WTC11 (cell line): Measurements from ENCODE around the gene FUZ. TPM values are rescaled to one million over a fixed set of nuclear protein-coding genes. Genes with fewer than 3 reads are reported as not detected.
A peak's percentile ranks its signal among the peaks of the same experiment; 100 is the strongest.

Experiments used
- ATAC-seq: fragments of 200-7000 bp; cut with Tn5 transposase; 2 replicates; pipeline ENCODE4 v1.10.0; 2021; ENCODE audit warnings: mild to moderate bottlenecking, moderate library complexity
- CTCF ChIA-PET: fragments of 300-600 bp; sonication (Branson Sonifier 250); formaldehyde crosslinking; loops from one replicate; lab custom pipeline; 2021; ENCODE audit warnings: antibody characterized with exemption; lab: Charles Lee
- POLR2A ChIA-PET: fragments of 350-600 bp; sonication (Branson Sonifier 250); formaldehyde crosslinking; loops from one replicate; lab custom pipeline; 2021; ENCODE audit warnings: antibody characterized with exemption; lab: Charles Lee
- DNase-seq: peaks from one replicate; pipeline ENCODE4 v3.0.0; 2021; ENCODE audit warnings: low spot score
- H3K27ac Mint-ChIP-seq: 2 replicates; pipeline ENCODE4 v1.8.0; 2021; ENCODE audit warnings: mixed read lengths
- H3K27me3 Mint-ChIP-seq: 2 replicates; pipeline ENCODE4 v1.8.0; 2021; ENCODE audit warnings: low read depth, mild to moderate bottlenecking, moderate library complexity, mixed read lengths
- H3K36me3 Mint-ChIP-seq: 2 replicates; pipeline ENCODE4 v1.8.0; 2021; ENCODE audit warnings: mixed read lengths
- H3K4me1 Mint-ChIP-seq: 2 replicates; pipeline ENCODE4 v1.8.0; 2022; ENCODE audit warnings: mixed read lengths
- H3K4me3 Mint-ChIP-seq: 2 replicates; pipeline ENCODE4 v1.8.0; 2021; ENCODE audit warnings: mild to moderate bottlenecking, moderate library complexity, mixed read lengths
- H3K9me3 Mint-ChIP-seq: 2 replicates; pipeline ENCODE4 v1.8.0; 2021; ENCODE audit warnings: mixed read lengths
- AR ChIP-seq: fragments of 250-450 bp; sonication (Bioruptor Pico); IDR thresholded peaks from 2 replicates; pipeline ENCODE4 v1.9.0; 2021; ENCODE audit warnings: mild to moderate bottlenecking
- ARID4B ChIP-seq: sonication (generic); formaldehyde crosslinking; IDR thresholded peaks from 2 replicates; pipeline ENCODE4 v1.8.0; 2023; ENCODE audit warnings: missing genetic modification reagents, mild to moderate bottlenecking, borderline replicate concordance
- CREM ChIP-seq: sonication (generic); formaldehyde crosslinking; IDR thresholded peaks from 2 replicates; pipeline ENCODE4 v1.8.1; 2022; ENCODE audit warnings: mild to moderate bottlenecking, missing genetic modification reagents, moderate library complexity
- E2F1 ChIP-seq: sonication (generic); formaldehyde crosslinking; IDR thresholded peaks from 2 replicates; pipeline ENCODE4 v1.8.0; 2022; ENCODE audit warnings: mild to moderate bottlenecking, missing genetic modification reagents
- ESRRA ChIP-seq: sonication (generic); formaldehyde crosslinking; IDR thresholded peaks from 2 replicates; pipeline ENCODE4 v1.8.1; 2022; ENCODE audit warnings: mild to moderate bottlenecking, missing genetic modification reagents, borderline replicate concordance
- FOXJ3 ChIP-seq: sonication (generic); formaldehyde crosslinking; IDR thresholded peaks from 2 replicates; pipeline ENCODE4 v1.9.0; 2021; ENCODE audit warnings: missing genetic modification reagents, mild to moderate bottlenecking, borderline replicate concordance
- GRHL2 ChIP-seq: fragments of 250-450 bp; sonication (Bioruptor Pico); IDR thresholded peaks from 2 replicates; pipeline ENCODE4 v1.8.0; 2022; ENCODE audit warnings: mild to moderate bottlenecking, moderate library complexity; ENCODE audit not compliant: insufficient replicate concordance, severe bottlenecking
- GTF2I ChIP-seq: fragments of 250-450 bp; sonication (Bioruptor Pico); conservative IDR thresholded peaks from 2 replicates; pipeline ENCODE4 v1.4.0; 2021; ENCODE audit warnings: mild to moderate bottlenecking
- MAX ChIP-seq: sonication (generic); formaldehyde crosslinking; IDR thresholded peaks from 2 replicates; pipeline ENCODE4 v1.8.0; 2022; ENCODE audit warnings: mild to moderate bottlenecking, missing genetic modification reagents
- MYBL2 ChIP-seq: sonication (generic); formaldehyde crosslinking; IDR thresholded peaks from 2 replicates; pipeline ENCODE4 v1.8.1; 2023; ENCODE audit warnings: mild to moderate bottlenecking, moderate library complexity, missing genetic modification reagents
- NR1H2 ChIP-seq: sonication (generic); formaldehyde crosslinking; IDR thresholded peaks from 2 replicates; pipeline ENCODE4 v1.9.0; 2021; ENCODE audit warnings: mild to moderate bottlenecking, moderate library complexity, missing genetic modification reagents
- RELA ChIP-seq: sonication (generic); formaldehyde crosslinking; IDR thresholded peaks from 2 replicates; pipeline ENCODE4 v1.8.1; 2022; ENCODE audit warnings: missing genetic modification reagents, mild to moderate bottlenecking, borderline replicate concordance
- SMAD3 ChIP-seq: sonication (generic); formaldehyde crosslinking; IDR thresholded peaks from 2 replicates; pipeline ENCODE4 v1.8.0; 2022; ENCODE audit warnings: missing genetic modification reagents, mild to moderate bottlenecking, borderline replicate concordance
- TCF7 ChIP-seq: sonication (generic); formaldehyde crosslinking; IDR thresholded peaks from 2 replicates; pipeline ENCODE4 v1.8.0; 2022; ENCODE audit warnings: mild to moderate bottlenecking, low read depth, missing genetic modification reagents, moderate library complexity
- TEAD4 ChIP-seq: sonication (generic); formaldehyde crosslinking; IDR thresholded peaks from 2 replicates; pipeline ENCODE4 v1.8.0; 2022; ENCODE audit warnings: mild to moderate bottlenecking, missing genetic modification reagents
- ZBTB21 ChIP-seq: sonication (generic); formaldehyde crosslinking; IDR thresholded peaks from 2 replicates; pipeline ENCODE4 v1.8.1; 2023; ENCODE audit warnings: mild to moderate bottlenecking, missing genetic modification reagents, borderline replicate concordance
- ZNF219 ChIP-seq: sonication (generic); formaldehyde crosslinking; IDR thresholded peaks from 2 replicates; pipeline ENCODE4 v1.8.0; 2023; ENCODE audit warnings: missing genetic modification reagents, mild to moderate bottlenecking, borderline replicate concordance
- ZNF423 ChIP-seq: fragments of 250-450 bp; sonication (Bioruptor Pico); IDR thresholded peaks from 2 replicates; pipeline ENCODE4 v2.1.2; 2022; ENCODE audit warnings: mild to moderate bottlenecking, moderate library complexity
- total RNA-seq: library from RNA; stranded (reverse); gene quantifications from 3 replicates; pipeline ENCODE4 v1.2.3, GENCODE V29; 2021
- TF ChIP-seq, protein P1 (sequence below): sonication (generic); formaldehyde crosslinking; conservative IDR thresholded peaks from 2 replicates; pipeline ENCODE4 v1.8.1; 2022; ENCODE audit warnings: mild to moderate bottlenecking, missing genetic modification reagents
- TF ChIP-seq, protein P2 (sequence below): sonication (generic); formaldehyde crosslinking; IDR thresholded peaks from 2 replicates; pipeline ENCODE4 v1.8.0; 2022; ENCODE audit warnings: mild to moderate bottlenecking, missing genetic modification reagents

The FUZ gene
- total RNA-seq, 1 experiment from 2014 or later = 35.1 TPM

DNA sequence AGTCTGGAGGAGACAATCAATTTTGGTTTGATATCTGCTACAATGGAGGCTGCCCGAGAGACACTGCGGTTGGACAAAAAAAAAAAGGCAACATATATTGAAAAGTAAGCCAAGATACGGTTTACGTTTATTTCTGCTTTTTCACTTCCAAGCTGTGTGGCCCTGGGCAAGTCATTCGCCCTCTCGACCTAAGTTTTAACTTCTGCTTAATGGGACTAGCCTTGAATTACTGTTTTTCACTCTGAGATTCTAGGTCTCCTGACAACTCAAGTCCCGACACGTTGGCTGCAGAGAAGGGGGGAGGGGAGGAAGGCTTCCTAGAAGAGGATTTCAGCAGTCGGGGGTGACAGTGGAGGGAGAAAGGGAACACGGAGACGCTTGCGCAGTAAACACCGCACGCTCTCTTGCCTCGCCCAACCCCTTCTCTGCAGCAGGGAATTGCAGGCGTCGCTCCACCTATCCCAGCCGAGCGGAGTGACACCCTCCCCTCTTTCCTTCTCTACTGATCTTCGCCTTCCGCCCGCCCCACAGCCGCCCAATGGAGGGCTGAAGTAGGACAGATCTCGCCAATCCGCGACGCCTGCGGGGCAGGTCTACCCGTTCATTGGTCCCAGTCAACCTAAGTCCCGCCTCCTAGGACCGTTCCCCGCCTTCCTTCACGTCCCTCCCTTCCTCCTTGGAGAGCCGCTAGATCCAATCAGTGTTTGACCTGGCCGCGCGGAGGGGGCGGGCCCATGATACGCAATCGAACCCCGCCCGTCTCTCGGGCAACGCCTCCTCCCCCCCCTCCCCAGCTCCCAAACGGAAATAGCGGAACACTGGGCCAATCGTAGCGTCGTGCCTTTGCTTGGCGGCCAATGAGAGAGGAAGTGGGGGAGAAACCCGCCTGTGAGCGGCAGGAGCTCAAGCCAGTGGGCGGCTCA lies 46.8 kb downstream of the FUZ start (continued):
- TF ChIP-seq ARID4B (CRISPR knock-in tag) (no peak), GTF2I (CRISPR knock-in tag) (no peak), MAX (CRISPR knock-in tag) (no peak), FOXJ3 (CRISPR knock-in tag) (no peak), SMAD3 (CRISPR knock-in tag) (no peak), AR (CRISPR knock-in tag) (no peak), ESRRA (CRISPR knock-in tag) (no peak), GRHL2 (CRISPR knock-in tag) (no peak), E2F1 (CRISPR knock-in tag) (no peak), RELA (CRISPR knock-in tag) (no peak), ZNF219 (CRISPR knock-in tag) (no peak), CREM (CRISPR knock-in tag) (peak; percentile 46; the same call in 1 of the 2 replicates)
- TF ChIP-seq, protein P1, sequence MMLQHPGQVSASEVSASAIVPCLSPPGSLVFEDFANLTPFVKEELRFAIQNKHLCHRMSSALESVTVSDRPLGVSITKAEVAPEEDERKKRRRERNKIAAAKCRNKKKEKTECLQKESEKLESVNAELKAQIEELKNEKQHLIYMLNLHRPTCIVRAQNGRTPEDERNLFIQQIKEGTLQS (CRISPR knock-in tag) = no peak

DNA sequence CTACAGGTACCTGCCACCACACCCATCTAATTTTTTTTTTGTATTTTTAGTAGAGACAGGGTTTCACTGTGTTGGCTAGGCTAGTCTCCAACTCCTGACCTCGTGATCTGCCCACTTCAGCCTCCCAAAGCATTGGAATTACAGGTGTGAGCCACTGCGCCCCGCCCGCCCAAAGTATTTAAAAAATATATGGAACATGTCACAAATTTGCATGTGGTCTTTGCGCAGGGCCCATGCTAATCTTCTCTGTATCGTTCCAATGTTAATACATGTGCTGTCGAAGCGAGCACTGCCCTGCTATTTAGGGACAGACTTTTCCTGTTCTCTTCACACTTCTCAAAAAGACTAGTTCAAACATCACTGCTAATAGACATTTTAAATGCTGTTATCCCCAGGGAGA lies 48.8 kb downstream of the FUZ start:
- peaks cover 24% of the 10 kb centered on the region for H3K4me1 Mint-ChIP-seq
- peak overlapping the region; percentile 70; the same call in 1 of the 2 replicates for H3K27ac Mint-ChIP-seq
- POLR2A ChIA-PET = no interaction called here
- H3K9me3 Mint-ChIP-seq = no peaks in the 10 kb centered on the region
- TF ChIP-seq MYBL2 (CRISPR knock-in tag) (no peak), MAX (CRISPR knock-in tag) (no peak), ZBTB21 (no peak), TEAD4 (CRISPR knock-in tag) (no peak), ZNF423 (CRISPR knock-in tag) (no peak), TCF7 (CRISPR knock-in tag) (no peak), NR1H2 (CRISPR knock-in tag) (no peak)
- TF ChIP-seq, protein P2, sequence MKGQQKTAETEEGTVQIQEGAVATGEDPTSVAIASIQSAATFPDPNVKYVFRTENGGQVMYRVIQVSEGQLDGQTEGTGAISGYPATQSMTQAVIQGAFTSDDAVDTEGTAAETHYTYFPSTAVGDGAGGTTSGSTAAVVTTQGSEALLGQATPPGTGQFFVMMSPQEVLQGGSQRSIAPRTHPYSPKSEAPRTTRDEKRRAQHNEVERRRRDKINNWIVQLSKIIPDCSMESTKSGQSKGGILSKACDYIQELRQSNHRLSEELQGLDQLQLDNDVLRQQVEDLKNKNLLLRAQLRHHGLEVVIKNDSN (CRISPR knock-in tag) = no peak
- TF ChIP-seq, all 79 proteins: peak for 0
- Mint-ChIP-seq H3K4me3 (no peak overlapping the region), H3K27me3 (peaks cover 2% of the 10 kb centered on the region; the same call in 1 of the 2 replicates), H3K36me3 (no peaks in the 10 kb centered on the region)
- DNase-seq = no peak
- no peak for ATAC-seq
- CTCF ChIA-PET = interaction anchor here (1.5 kb wide), 1 partner anchor 47 kb away, joined by 4 read pairs; no protein-coding TSS in a partner anchor
